Sigmoid colon (tissue), 4 donors: Measurements from ENCODE around the gene NDUFA5.

Experiments
- CTCF ChIP-seq, 4 experiments: fragments of 450-650 bp in 3 of 4; fragments of 200-600 bp in 1 of 4; IDR thresholded peaks; one replicate each; pipeline ENCODE4 v1.5.1; 2016 to 2019; ENCODE audit warnings: antibody characterized with exemption in 4 of 4, mild to moderate bottlenecking in 3 of 4, moderate library complexity in 2 of 4
- EP300 ChIP-seq, 4 donors: sonication (generic); formaldehyde crosslinking; IDR thresholded peaks; one replicate each; pipeline ENCODE4 v1.6.1; 2017; ENCODE audit warnings: antibody characterized with exemption in 4 of 4
- POLR2A ChIP-seq, 2 donors: fragments of 450-650 bp; IDR thresholded peaks; one replicate each; pipeline ENCODE4 v1.6.1; 2016; ENCODE audit warnings: antibody characterized with exemption in 2 of 2, mild to moderate bottlenecking in 2 of 2, moderate library complexity in 2 of 2
- POLR2AphosphoS5 ChIP-seq, 4 donors: sonication (generic); formaldehyde crosslinking; IDR thresholded peaks; one replicate each; pipeline ENCODE4 v1.6.1; 2017; ENCODE audit warnings: antibody characterized with exemption in 4 of 4

- TF ChIP-seq EP300 (IDR thresholded peaks at IDR 0.05), result no peak
- TF ChIP-seq CTCF (IDR thresholded peaks at IDR 0.05), result no peak
- no peak for TF ChIP-seq POLR2A (IDR thresholded peaks at IDR 0.05)
- no peak for TF ChIP-seq POLR2AphosphoS5 (IDR thresholded peaks at IDR 0.05)
Measured at GRCh38 chr7:123604739-123605138, 47.1 kb upstream of the NDUFA5 start.
